ENCODE data around the gene CCDC117. TPM values are rescaled to one million over a fixed set of nuclear protein-coding genes. Genes with fewer than 3 reads are reported as not detected.
"Not testable (repeated sequence)": the region's sequence is repeated elsewhere in the genome, so short reads cannot be mapped to it uniquely, and the experiment has no call there.

Gene CCDC117
- total RNA-seq, 1 donor from 2014 or later = 8.4 TPM

GRCh38 chr22:28821452-28821851, 49.0 kb downstream of the CCDC117 start:
- no peak for TF ChIP-seq CTCF (IDR thresholded peaks at IDR 0.05; ENCODE audit: insufficient read depth, low read length, severe bottlenecking)
- FAIRE-seq (no peak), DNase-seq (ENCODE audit: low read depth) (no peak)
- Histone ChIP-seq H3K36me3 (ENCODE audit: control insufficient read depth, insufficient read depth, low read length) (no peaks in the 10 kb centered on the region), H3K4me3 (ENCODE audit: low read depth, low read length) (no peak overlapping the region), H3K27me3 (ENCODE audit: control insufficient read depth, insufficient read depth, low read length) (no peaks in the 10 kb centered on the region)

GRCh38 chr22:28822930-28823551, 50.5 kb downstream of the CCDC117 start:
- Histone ChIP-seq H3K4me3 (ENCODE audit: low read depth, low read length) (no peak overlapping the region), H3K36me3 (ENCODE audit: control insufficient read depth, insufficient read depth, low read length) (no peaks in the 10 kb centered on the region), H3K27me3 (ENCODE audit: control insufficient read depth, insufficient read depth, low read length) (no peaks in the 10 kb centered on the region)
- DNase-seq (ENCODE audit: low read depth) (no peak), FAIRE-seq (no peak)
- TF ChIP-seq CTCF (IDR thresholded peaks at IDR 0.05; ENCODE audit: insufficient read depth, low read length, severe bottlenecking) = no peak

GRCh38 chr22:28824455-28824854, 52.0 kb downstream of the CCDC117 start:
- not testable (repeated sequence) for H3K27me3 ChIP-seq (ENCODE audit: control insufficient read depth, insufficient read depth, low read length); DNase-seq (ENCODE audit: low read depth); H3K36me3 ChIP-seq (ENCODE audit: control insufficient read depth, insufficient read depth, low read length); FAIRE-seq; H3K4me3 ChIP-seq (ENCODE audit: low read depth, low read length)

- H3K27me3 ChIP-seq (ENCODE audit: control insufficient read depth, insufficient read depth, low read length); H3K36me3 ChIP-seq (ENCODE audit: control insufficient read depth, insufficient read depth, low read length); DNase-seq (ENCODE audit: low read depth); FAIRE-seq; H3K4me3 ChIP-seq (ENCODE audit: low read depth, low read length): not testable (repeated sequence)
Measured at GRCh38 chr22:28826430-28826829, 53.9 kb downstream of the CCDC117 start.

GRCh38 chr22:28826921-28827320, 54.4 kb downstream of the CCDC117 start:
- FAIRE-seq (no peak), DNase-seq (ENCODE audit: low read depth) (no peak)
- Histone ChIP-seq H3K36me3 (ENCODE audit: control insufficient read depth, insufficient read depth, low read length) (no peaks in the 10 kb centered on the region), H3K4me3 (ENCODE audit: low read depth, low read length) (no peak overlapping the region), H3K27me3 (ENCODE audit: control insufficient read depth, insufficient read depth, low read length) (no peaks in the 10 kb centered on the region)
- TF ChIP-seq CTCF (IDR thresholded peaks at IDR 0.05; ENCODE audit: insufficient read depth, low read length, severe bottlenecking) = no peak

- Histone ChIP-seq H3K27me3 (ENCODE audit: control insufficient read depth, insufficient read depth, low read length) (no peaks in the 10 kb centered on the region), H3K4me3 (ENCODE audit: low read depth, low read length) (no peak overlapping the region), H3K36me3 (ENCODE audit: control insufficient read depth, insufficient read depth, low read length) (no peaks in the 10 kb centered on the region)
- FAIRE-seq = no peak
- TF ChIP-seq CTCF (IDR thresholded peaks at IDR 0.05; ENCODE audit: insufficient read depth, low read length, severe bottlenecking) = peak; percentile 93
- peak; percentile 55 for DNase-seq (ENCODE audit: low read depth)
Measured at GRCh38 chr22:28829358-28830181, 57.1 kb downstream of the CCDC117 start.
